Right atrium auricular region (tissue), 2 donors: Measurements from ENCODE around the gene RALA. TPM values are rescaled to one million over a fixed set of nuclear protein-coding genes. Genes with fewer than 3 reads are reported as not detected.
A peak's percentile ranks its signal among the peaks of the same experiment; 100 is the strongest.

Experiments
- DNase-seq: peaks from one replicate; pipeline ENCODE4 v3.0.0-alpha.2; 2019; ENCODE audit warnings: low spot score
- H3K27ac ChIP-seq, 2 donors: fragments of 200-600 bp; sonication (generic); 1 replicate in 1 of 2; 2 replicates in 1 of 2; pipeline ENCODE4 v1.5.1; 2016 to 2019
- H3K27me3 ChIP-seq, 2 donors: fragments of 200-600 bp; sonication (generic); one replicate each; pipeline versions ENCODE4 v1.5.1 to v1.6.0; 2017 to 2019
- H3K36me3 ChIP-seq: fragments of 200-600 bp; sonication (generic); one replicate; pipeline ENCODE4 v1.5.1; 2016
- H3K4me1 ChIP-seq, 2 donors: fragments of 200-600 bp; sonication (generic); one replicate each; pipeline versions ENCODE4 v1.5.1 to v1.6.0; 2017 to 2019
- H3K4me3 ChIP-seq, 2 donors: fragments of 200-600 bp; sonication (generic); 1 replicate in 1 of 2; 2 replicates in 1 of 2; pipeline ENCODE4 v1.5.1; 2017 to 2019; ENCODE audit warnings: mild to moderate bottlenecking in 1 of 2, moderate library complexity in 1 of 2
- H3K9me3 ChIP-seq, 2 donors: fragments of 200-600 bp; sonication (generic); one replicate each; pipeline ENCODE4 v1.5.1; 2019
- CTCF ChIP-seq, 2 donors: fragments of 200-600 bp; sonication (generic); IDR thresholded peaks; one replicate each; pipeline ENCODE4 v1.5.1; 2019; ENCODE audit warnings: antibody characterized with exemption in 2 of 2
- total RNA-seq, 2 donors: library from RNA; depleted of rRNA; stranded (reverse); fragments of >200 nt; gene quantifications; one replicate each; pipeline ENCODE4 v1.1.0, GENCODE V29; 2016

Gene RALA
- total RNA-seq, 2 donors from 2014 or later = 13.2 to 14.0 TPM

GRCh38 chr7:39621261-39621660, 2.1 kb upstream of the RALA start:
- no peaks in the 10 kb centered on the region for H3K9me3 ChIP-seq
- no peak overlapping the region for H3K27ac ChIP-seq
- peaks cover 0 to 27% of the 10 kb centered on the region in 2 donors for H3K4me1 ChIP-seq
- H3K27me3 ChIP-seq = no peaks in the 10 kb centered on the region
- no peak for DNase-seq
- no peak overlapping the region for H3K4me3 ChIP-seq
- H3K36me3 ChIP-seq = no peaks in the 10 kb centered on the region
- TF ChIP-seq CTCF (IDR thresholded peaks at IDR 0.05) = no peak

- Histone ChIP-seq H3K27me3 (no peaks in the 10 kb centered on the region), H3K4me3 (no peak overlapping the region), H3K36me3 (no peaks in the 10 kb centered on the region), H3K4me1 (peaks cover 0 to 33% of the 10 kb centered on the region in 2 donors), H3K27ac (peak overlapping the region; percentile 92 to 94), H3K9me3 (no peaks in the 10 kb centered on the region)
- no peak for TF ChIP-seq CTCF (IDR thresholded peaks at IDR 0.05)
- DNase-seq = no peak
These were observed 1.5 kb upstream of the RALA start for GRCh38 chr7:39621784-39622411.

- Histone ChIP-seq H3K9me3 (no peaks in the 10 kb centered on the region), H3K4me1 (peaks cover 0 to 40% of the 10 kb centered on the region in 2 donors), H3K36me3 (no peaks in the 10 kb centered on the region), H3K27me3 (no peaks in the 10 kb centered on the region), H3K4me3 (peak overlapping the region; percentile 79 to 89), H3K27ac (peak overlapping the region; percentile 92 to 94)
- no peak for TF ChIP-seq CTCF (IDR thresholded peaks at IDR 0.05)
- DNase-seq = no peak
These were observed 763 bp upstream of the RALA start for GRCh38 chr7:39622609-39623008.

GRCh38 chr7:39623732-39624441, 515 bp downstream of the RALA start:
- H3K9me3 ChIP-seq = no peaks in the 10 kb centered on the region
- peaks cover 0 to 51% of the 10 kb centered on the region in 2 donors for H3K4me1 ChIP-seq
- peak overlapping the region; percentile 79 to 89 for H3K4me3 ChIP-seq
- no peaks in the 10 kb centered on the region for H3K27me3 ChIP-seq
- TF ChIP-seq CTCF (IDR thresholded peaks at IDR 0.05) = peak in 1 of 2 donors; percentile 25
- H3K36me3 ChIP-seq = no peaks in the 10 kb centered on the region
- DNase-seq = no peak
- H3K27ac ChIP-seq = peak overlapping the region; percentile 92 to 94

GRCh38 chr7:39624442-39624807, 1.1 kb downstream of the RALA start:
- Histone ChIP-seq H3K27ac (peak overlapping the region; percentile 92 to 94), H3K4me3 (peak overlapping the region; percentile 79 to 89), H3K27me3 (no peaks in the 10 kb centered on the region), H3K9me3 (no peaks in the 10 kb centered on the region), H3K36me3 (peaks cover 2% of the 10 kb centered on the region), H3K4me1 (peaks cover 0 to 51% of the 10 kb centered on the region in 2 donors)
- no peak for DNase-seq
- TF ChIP-seq CTCF (IDR thresholded peaks at IDR 0.05) = no peak
